H9 (cell line): Measurements from ENCODE around the gene FEZ2. TPM values are rescaled to one million over a fixed set of nuclear protein-coding genes. Genes with fewer than 3 reads are reported as not detected.
A peak's percentile ranks its signal among the peaks of the same experiment; 100 is the strongest.

Experiments used
- DNase-seq: peaks from one replicate; pipeline ENCODE4 v3.0.0-alpha.2; 2017
- H2AFZ ChIP-seq: one replicate; pipeline ENCODE4 v1.6.1; 2013; ENCODE audit warnings: mild to moderate bottlenecking, low read length, control low read depth, moderate library complexity
- H2AK5ac ChIP-seq: 2 replicates; pipeline ENCODE4 v1.6.1; 2013; ENCODE audit warnings: low read length, control low read depth, mixed read lengths; ENCODE audit not compliant: insufficient read length
- H2BK120ac ChIP-seq: one replicate; pipeline ENCODE4 v1.6.1; 2013; ENCODE audit warnings: low read depth, mild to moderate bottlenecking, low read length, control low read depth, inconsistent platforms; ENCODE audit not compliant: poor library complexity, severe bottlenecking
- H2BK12ac ChIP-seq: 2 replicates; pipeline ENCODE4 v1.6.1; 2013; ENCODE audit warnings: low read length, control low read depth, mixed read lengths, low read depth; ENCODE audit not compliant: insufficient read length
- H2BK15ac ChIP-seq: 2 replicates; pipeline ENCODE4 v1.6.1; 2013; ENCODE audit warnings: low read depth, low read length, control low read depth
- H2BK20ac ChIP-seq: one replicate; pipeline ENCODE4 v1.6.1; 2013; ENCODE audit warnings: low read depth, mild to moderate bottlenecking, low read length, control low read depth, inconsistent platforms; ENCODE audit not compliant: poor library complexity, severe bottlenecking
- H2BK5ac ChIP-seq: 2 replicates; pipeline ENCODE4 v1.6.1; 2013; ENCODE audit warnings: low read length, control low read depth, mixed read lengths; ENCODE audit not compliant: insufficient read length
- H3K14ac ChIP-seq: 2 replicates; pipeline ENCODE4 v1.6.1; 2013; ENCODE audit warnings: low read length, control low read depth; ENCODE audit not compliant: insufficient read depth
- H3K18ac ChIP-seq: 2 replicates; pipeline ENCODE4 v1.6.1; 2013; ENCODE audit warnings: low read depth, mild to moderate bottlenecking, mixed read lengths, low read length, control low read depth; ENCODE audit not compliant: insufficient read length
- H3K23ac ChIP-seq: 2 replicates; pipeline ENCODE4 v1.6.1; 2013; ENCODE audit warnings: low read length, control low read depth, mixed read lengths, low read depth; ENCODE audit not compliant: insufficient read length
- H3K23me2 ChIP-seq: 2 replicates; pipeline ENCODE4 v1.6.1; 2013; ENCODE audit warnings: low read depth, mild to moderate bottlenecking, mixed read lengths, low read length, control low read depth; ENCODE audit not compliant: insufficient read length, poor library complexity, severe bottlenecking
- H3K27ac ChIP-seq: 2 replicates; pipeline ENCODE4 v1.5.1; 2013; ENCODE audit warnings: low read length, control low read depth, mixed read lengths, low read depth; ENCODE audit not compliant: insufficient read length
- H3K27me3 ChIP-seq: 2 replicates; pipeline ENCODE4 v1.6.1; 2013; ENCODE audit warnings: low read length, control low read depth, inconsistent platforms; ENCODE audit not compliant: insufficient read depth
- H3K4ac ChIP-seq: 2 replicates; pipeline ENCODE4 v1.6.1; 2013; ENCODE audit warnings: low read depth, mild to moderate bottlenecking, control low read depth, inconsistent platforms, low read length, moderate library complexity
- H3K4me1 ChIP-seq: 2 replicates; pipeline ENCODE4 v1.6.1; 2013; ENCODE audit warnings: low read length, control low read depth, inconsistent platforms; ENCODE audit not compliant: insufficient read depth
- H3K4me2 ChIP-seq: 2 replicates; pipeline ENCODE4 v1.6.1; 2013; ENCODE audit warnings: low read length, control low read depth, mixed read lengths; ENCODE audit not compliant: insufficient read length, insufficient read depth
- H3K56ac ChIP-seq: 2 replicates; pipeline ENCODE4 v1.6.1; 2013; ENCODE audit warnings: low read depth, mild to moderate bottlenecking, mixed read lengths, low read length, control low read depth; ENCODE audit not compliant: insufficient read length
- H3K79me1 ChIP-seq: 2 replicates; pipeline ENCODE4 v1.6.1; 2013; ENCODE audit warnings: low read depth, mild to moderate bottlenecking, moderate library complexity, low read length, control low read depth, inconsistent platforms; ENCODE audit not compliant: insufficient read depth, poor library complexity, severe bottlenecking
- H3K79me2 ChIP-seq: 2 replicates; pipeline ENCODE4 v1.6.1; 2013; ENCODE audit warnings: low read length, control low read depth, inconsistent platforms; ENCODE audit not compliant: insufficient read depth
- H3K9ac ChIP-seq: 2 replicates; pipeline ENCODE4 v1.6.1; 2013; ENCODE audit warnings: low read length, control low read depth, mixed read lengths; ENCODE audit not compliant: insufficient read length; ENCODE audit errors: extremely low read depth
- H3K9me3 ChIP-seq: one replicate; pipeline ENCODE4 v1.6.1; 2013; ENCODE audit warnings: low read depth, low read length, inconsistent platforms; ENCODE audit not compliant: control insufficient read depth
- H3T11ph ChIP-seq: one replicate; pipeline ENCODE4 v1.6.1; 2013; ENCODE audit warnings: mild to moderate bottlenecking, low read length, control low read depth, inconsistent platforms
- H4K20me1 ChIP-seq: one replicate; pipeline ENCODE4 v1.6.1; 2013; ENCODE audit not compliant: control insufficient read depth, insufficient read length, insufficient read depth
- H4K5ac ChIP-seq: 2 replicates; pipeline ENCODE4 v1.6.1; 2013; ENCODE audit warnings: low read depth, mild to moderate bottlenecking, mixed read lengths, low read length, control low read depth; ENCODE audit not compliant: insufficient read length
- H4K8ac ChIP-seq: replicated peaks from 2 replicates; pipeline ENCODE4 v1.6.1; 2013; ENCODE audit warnings: low read length, control low read depth, mixed read lengths, low read depth; ENCODE audit not compliant: insufficient read length
- H4K91ac ChIP-seq: 2 replicates; pipeline ENCODE4 v1.6.1; 2013; ENCODE audit warnings: low read depth, mild to moderate bottlenecking, moderate library complexity, mixed read lengths, low read length, control low read depth; ENCODE audit not compliant: insufficient read length
- H3K27ac Mint-ChIP-seq, 3 experiments: 2 replicates in 2 of 3; 3 replicates in 1 of 3; pipeline ENCODE4 v1.8.0; 2020 to 2021; ENCODE audit warnings: mixed read lengths in 3 of 3, mild to moderate bottlenecking in 1 of 3, moderate library complexity in 1 of 3
- H3K27me3 Mint-ChIP-seq: 2 replicates; pipeline ENCODE4 v1.8.0; 2021; ENCODE audit warnings: low read depth, mild to moderate bottlenecking, moderate library complexity, mixed read lengths
- H3K36me3 Mint-ChIP-seq, 3 experiments: 2 replicates in 2 of 3; 3 replicates in 1 of 3; pipeline ENCODE4 v1.8.0; 2020 to 2021; ENCODE audit warnings: low read depth in 3 of 3, mixed read lengths in 3 of 3; ENCODE audit not compliant: insufficient read depth in 1 of 3
- H3K4me1 Mint-ChIP-seq, 2 experiments: 2 replicates each; pipeline ENCODE4 v1.8.0; 2020; ENCODE audit warnings: mixed read lengths in 2 of 2
- H3K4me3 Mint-ChIP-seq, 2 experiments: 2 replicates in 1 of 2; 3 replicates in 1 of 2; pipeline ENCODE4 v1.8.0; 2020 to 2021; ENCODE audit warnings: mild to moderate bottlenecking in 2 of 2, mixed read lengths in 2 of 2, moderate library complexity in 1 of 2
- H3K9me3 Mint-ChIP-seq, 2 experiments: 2 replicates in 1 of 2; 3 replicates in 1 of 2; pipeline ENCODE4 v1.8.0; 2020; ENCODE audit warnings: mild to moderate bottlenecking in 2 of 2, mixed read lengths in 2 of 2, moderate library complexity in 1 of 2
- total RNA-seq: library from RNA; stranded (reverse); gene quantifications from 2 replicates; pipeline ENCODE4 v1.2.1, GENCODE V29; 2021
- TF ChIP-seq, protein P1 (sequence below): fragments of 200-600 bp; sonication (generic); conservative IDR thresholded peaks from 3 replicates; pipeline ENCODE4 v1.8.0; 2021; ENCODE audit warnings: antibody characterized with exemption, mild to moderate bottlenecking

FEZ2 gene
- total RNA-seq, 1 experiment from 2014 or later: 27.7 TPM

DNA sequence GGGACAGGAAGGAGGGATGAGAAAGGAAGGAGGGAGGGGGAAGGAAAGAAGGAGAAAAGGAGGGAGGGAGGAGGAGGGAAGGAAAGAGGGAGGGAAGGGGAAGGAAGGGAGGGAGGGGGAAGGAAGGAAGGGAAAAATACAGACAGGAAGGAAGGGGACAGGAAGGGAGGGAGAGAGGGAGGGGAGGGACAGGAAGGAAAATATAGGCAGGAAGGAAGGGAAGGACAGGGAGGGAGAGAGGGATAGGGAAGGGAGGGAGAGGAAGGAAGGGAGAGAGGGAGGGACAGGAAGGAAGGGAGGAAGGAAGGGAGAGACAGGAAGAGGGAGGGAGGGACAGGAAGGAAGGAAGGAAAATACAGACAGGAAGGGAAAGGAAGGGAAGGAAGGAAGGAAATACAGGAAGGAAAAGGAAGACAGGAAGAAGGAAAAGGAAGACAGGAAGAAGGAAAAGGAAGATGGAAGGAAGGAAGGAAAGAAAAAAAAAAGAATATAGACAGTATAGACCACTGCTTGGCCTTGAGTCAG is 63.6 kb downstream of the FEZ2 start:
- TF ChIP-seq, protein P1, sequence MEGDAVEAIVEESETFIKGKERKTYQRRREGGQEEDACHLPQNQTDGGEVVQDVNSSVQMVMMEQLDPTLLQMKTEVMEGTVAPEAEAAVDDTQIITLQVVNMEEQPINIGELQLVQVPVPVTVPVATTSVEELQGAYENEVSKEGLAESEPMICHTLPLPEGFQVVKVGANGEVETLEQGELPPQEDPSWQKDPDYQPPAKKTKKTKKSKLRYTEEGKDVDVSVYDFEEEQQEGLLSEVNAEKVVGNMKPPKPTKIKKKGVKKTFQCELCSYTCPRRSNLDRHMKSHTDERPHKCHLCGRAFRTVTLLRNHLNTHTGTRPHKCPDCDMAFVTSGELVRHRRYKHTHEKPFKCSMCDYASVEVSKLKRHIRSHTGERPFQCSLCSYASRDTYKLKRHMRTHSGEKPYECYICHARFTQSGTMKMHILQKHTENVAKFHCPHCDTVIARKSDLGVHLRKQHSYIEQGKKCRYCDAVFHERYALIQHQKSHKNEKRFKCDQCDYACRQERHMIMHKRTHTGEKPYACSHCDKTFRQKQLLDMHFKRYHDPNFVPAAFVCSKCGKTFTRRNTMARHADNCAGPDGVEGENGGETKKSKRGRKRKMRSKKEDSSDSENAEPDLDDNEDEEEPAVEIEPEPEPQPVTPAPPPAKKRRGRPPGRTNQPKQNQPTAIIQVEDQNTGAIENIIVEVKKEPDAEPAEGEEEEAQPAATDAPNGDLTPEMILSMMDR: no peak
- no peak overlapping the region for H3K4me2 ChIP-seq
- no peaks in the 10 kb centered on the region for H3K9me3 Mint-ChIP-seq
- peaks cover 14 to 31% (median 22%) of the 10 kb centered on the region in 3 experiments for H3K36me3 Mint-ChIP-seq
- no peaks in the 10 kb centered on the region for H3K27me3 Mint-ChIP-seq
- H3K9me3 ChIP-seq: no peaks in the 10 kb centered on the region
- H3K23me2 ChIP-seq: no peaks in the 10 kb centered on the region
- H3K27ac ChIP-seq: no peak overlapping the region
- no peaks in the 10 kb centered on the region for H3K79me2 ChIP-seq
- H3K4me3 Mint-ChIP-seq: no peak overlapping the region
- no peaks in the 10 kb centered on the region for H4K20me1 ChIP-seq
- H3K56ac ChIP-seq: no peak overlapping the region
- no peak overlapping the region for H2AK5ac ChIP-seq
- H4K91ac ChIP-seq: no peak overlapping the region
- no peak overlapping the region for H3K27ac Mint-ChIP-seq
- H2BK20ac ChIP-seq: no peak overlapping the region
- H3K4me1 Mint-ChIP-seq: peaks cover 5 to 9% of the 10 kb centered on the region in 2 experiments
- no peaks in the 10 kb centered on the region for H3K27me3 ChIP-seq
- H3T11ph ChIP-seq: no peak overlapping the region
- DNase-seq: no peak
- H3K4ac ChIP-seq: no peak overlapping the region
- H3K18ac ChIP-seq: no peak overlapping the region
- no peak overlapping the region for H3K14ac ChIP-seq
- no peak overlapping the region for H3K9ac ChIP-seq
- no peak overlapping the region for H2BK12ac ChIP-seq
- no peak overlapping the region for H2BK15ac ChIP-seq
- no peak overlapping the region for H3K23ac ChIP-seq
- H2BK5ac ChIP-seq: no peak overlapping the region
- H4K5ac ChIP-seq: no peak overlapping the region
- H3K79me1 ChIP-seq: no peaks in the 10 kb centered on the region
- H3K4me1 ChIP-seq: no peaks in the 10 kb centered on the region
- no peak overlapping the region for H2BK120ac ChIP-seq
- H2AFZ ChIP-seq: no peak overlapping the region
- peak overlapping the region; percentile 65 for H4K8ac ChIP-seq
